Fibroblast of peridontal ligament (primary cell): ENCODE data around the gene MIEN1.
"Not testable (repeated sequence)": the region's sequence is repeated elsewhere in the genome, so short reads cannot be mapped to it uniquely, and the experiment has no call there.

Experiments
- DNase-seq: peaks from one replicate; pipeline ENCODE4 v3.0.0-alpha.2; 2010; ENCODE audit errors: extremely low read depth

The MIEN1 gene

GRCh38 chr17:39739885-39740356, 9.6 kb upstream of the MIEN1 start:
- DNase-seq, result no peak

GRCh38 chr17:39738983-39739884, 8.9 kb upstream of the MIEN1 start:
- peak; percentile 15 for DNase-seq

GRCh38 chr17:39738568-39738901, 8.2 kb upstream of the MIEN1 start:
- no peak for DNase-seq

GRCh38 chr17:39737760-39738567, 7.6 kb upstream of the MIEN1 start, which contains the start of gene GRB7:
GRB7 (plus strand) TSS chr17:39737938; CDS start chr17:39742302, 4,364 bp downstream.
- no peak for DNase-seq

GRCh38 chr17:39737206-39737759, 7.0 kb upstream of the MIEN1 start:
- DNase-seq, result no peak

- no peak for DNase-seq
These were observed 6.2 kb upstream of the MIEN1 start for GRCh38 chr17:39736319-39737165.

GRCh38 chr17:39735882-39736281, 5.5 kb upstream of the MIEN1 start:
- DNase-seq, result no peak

GRCh38 chr17:39732586-39732985, 2.3 kb upstream of the MIEN1 start:
- no peak for DNase-seq

- peak; percentile 5 for DNase-seq
These were observed 966 bp downstream of the MIEN1 start for GRCh38 chr17:39729280-39729851.

- no peak for DNase-seq
These were observed 2.8 kb downstream of the MIEN1 start for GRCh38 chr17:39727556-39727955.

- no peak for DNase-seq
These were observed 3.7 kb downstream of the MIEN1 start for GRCh38 chr17:39726617-39727016.

GRCh38 chr17:39725923-39726322, 4.4 kb downstream of the MIEN1 start:
- DNase-seq, result not testable (repeated sequence)

GRCh38 chr17:39724731-39725130, 5.6 kb downstream of the MIEN1 start:
- DNase-seq, result no peak

GRCh38 chr17:39722965-39723848, 7.1 kb downstream of the MIEN1 start:
- no peak for DNase-seq

GRCh38 chr17:39722104-39722503, 8.2 kb downstream of the MIEN1 start:
- DNase-seq, result no peak

GRCh38 chr17:39719563-39720355, 10.6 kb downstream of the MIEN1 start:
- no peak for DNase-seq

GRCh38 chr17:39717660-39718059, 12.7 kb downstream of the MIEN1 start:
- DNase-seq, result no peak

GRCh38 chr17:39716879-39717536, 13.3 kb downstream of the MIEN1 start:
- DNase-seq, result no peak
